SK-N-SH (cell line): ENCODE results near the gene FAM110A. TPM values are rescaled to one million over a fixed set of nuclear protein-coding genes. Genes with fewer than 3 reads are reported as not detected.

Experiments used
- CTCF ChIA-PET: fragments of 300-600, 350-600 bp; formaldehyde crosslinking; extraction: SDS; loops from one replicate; lab custom pipeline; 2021; lab: Yijun Ruan, JAX
- POLR2A ChIA-PET: fragments of 350-600 bp; sonication (Branson Sonifier 250); formaldehyde crosslinking; extraction: SDS; loops from one replicate; lab custom pipeline; 2020; ENCODE audit warnings: antibody characterized with exemption, inconsistent platforms; lab: Yijun Ruan, JAX
- DNase-seq: peaks from one replicate; pipeline ENCODE4 v3.0.0; 2012
- H2AFZ ChIP-seq: fragments of 200-600 bp; sonication (generic); 2 replicates; pipeline ENCODE4 v1.8.1; 2016; ENCODE audit warnings: antibody characterized with exemption, mild to moderate bottlenecking, low read depth
- H3F3A ChIP-seq: fragments of 200-600 bp; sonication (generic); replicated peaks from 2 replicates; pipeline ENCODE3; 2016; ENCODE audit warnings: antibody characterized with exemption, mild to moderate bottlenecking; ENCODE audit not compliant: insufficient read depth
- H3K27ac ChIP-seq, 2 experiments: fragments of 200-500 bp in 1 of 2; fragments of 200-600 bp in 1 of 2; sonication (Bioruptor generic) in 1 of 2; sonication (generic), shearing (Covaris generic) in 1 of 2; 2 replicates each; pipeline versions ENCODE4 v1.5.1 to v1.6.1; 2014 to 2016; ENCODE audit warnings: low read depth in 2 of 2, inconsistent platforms in 1 of 2, low read length in 1 of 2, mild to moderate bottlenecking in 1 of 2, mixed read lengths in 1 of 2
- H3K27me3 ChIP-seq: fragments of 200-600 bp; sonication (generic), shearing (Covaris generic); 2 replicates; pipeline ENCODE4 v1.6.1; 2016; ENCODE audit warnings: mixed run types; ENCODE audit not compliant: insufficient read depth
- H3K36me3 ChIP-seq, 2 experiments: fragments of 200-500 bp in 1 of 2; fragments of 200-600 bp in 1 of 2; sonication (Bioruptor generic) in 1 of 2; sonication (generic) in 1 of 2; replicated peaks in 1 of 2; 2 replicates each; pipeline versions ENCODE3 to v1.5.1; 2014 to 2016; ENCODE audit warnings: low read length in 1 of 2, mild to moderate bottlenecking in 1 of 2; ENCODE audit not compliant: insufficient read depth in 2 of 2, control insufficient read depth in 1 of 2
- H3K4me1 ChIP-seq, 2 experiments: fragments of 200-500 bp in 1 of 2; fragments of 200-600 bp in 1 of 2; sonication (Bioruptor generic) in 1 of 2; sonication (generic), shearing (Covaris generic) in 1 of 2; 2 replicates each; pipeline versions ENCODE4 v1.5.1 to v1.6.1; 2014 to 2016; ENCODE audit warnings: low read depth in 1 of 2, low read length in 1 of 2, mixed run types in 1 of 2; ENCODE audit not compliant: insufficient read depth in 2 of 2, control insufficient read depth in 1 of 2
- H3K4me2 ChIP-seq: fragments of 200-600 bp; sonication (generic), shearing (Covaris generic); 2 replicates; pipeline ENCODE4 v1.6.1; 2017; ENCODE audit warnings: mixed run types
- H3K4me3 ChIP-seq, 2 experiments: fragments of 200-500 bp in 1 of 2; fragments of 200-600 bp in 1 of 2; sonication (Bioruptor generic) in 1 of 2; sonication (generic), shearing (Covaris generic) in 1 of 2; 2 replicates each; pipeline versions ENCODE4 v1.5.1 to v1.8.1; 2014 to 2016; ENCODE audit warnings: low read depth in 2 of 2, inconsistent platforms in 1 of 2, low read length in 1 of 2, mild to moderate bottlenecking in 1 of 2, mixed read lengths in 1 of 2, moderate library complexity in 1 of 2
- H3K79me2 ChIP-seq: fragments of 200-600 bp; sonication (generic); 2 replicates; pipeline ENCODE4 v1.8.1; 2017; ENCODE audit warnings: mild to moderate bottlenecking; ENCODE audit not compliant: insufficient read depth
- H3K9ac ChIP-seq: fragments of 200-600 bp; sonication (generic); 2 replicates; pipeline ENCODE4 v1.6.1; 2017; ENCODE audit warnings: mixed run types
- H3K9me2 ChIP-seq: fragments of 200-600 bp; sonication (generic); 2 replicates; pipeline ENCODE4 v1.6.1; 2017; ENCODE audit warnings: mixed run types
- H3K9me3 ChIP-seq: fragments of 200-600 bp; sonication (generic); 2 replicates; pipeline ENCODE4 v1.6.1; 2017; ENCODE audit warnings: mixed run types, mild to moderate bottlenecking, moderate library complexity
- H4K20me1 ChIP-seq: fragments of 200-600 bp; sonication (generic); 2 replicates; pipeline ENCODE4 v1.6.1; 2017; ENCODE audit warnings: mild to moderate bottlenecking, mixed run types; ENCODE audit not compliant: insufficient read depth
- MEF2A ChIP-seq: IDR thresholded peaks from 2 replicates; pipeline ENCODE4 v1.4.0; 2012; ENCODE audit warnings: low read depth, borderline replicate concordance
- NRF1 ChIP-seq: IDR thresholded peaks from 2 replicates; pipeline ENCODE4 v1.6.1; 2012; ENCODE audit warnings: low read depth, mild to moderate bottlenecking, low read length
- POLR2AphosphoS5 ChIP-seq: IDR thresholded peaks from 2 replicates; pipeline ENCODE4 v1.6.1; 2012; ENCODE audit warnings: low read depth, low read length
- RCOR1 ChIP-seq: fragments of 150-350 bp; IDR thresholded peaks from 2 replicates; pipeline ENCODE4 v1.6.1; 2017; ENCODE audit warnings: antibody characterized with exemption, low read length
- RFX5 ChIP-seq: IDR thresholded peaks from 2 replicates; pipeline ENCODE4 v1.6.1; 2012; ENCODE audit warnings: mild to moderate bottlenecking, improper control_type of control experiment, low read length
- SIN3A ChIP-seq: IDR thresholded peaks from 2 replicates; pipeline ENCODE4 v1.6.1; 2012; ENCODE audit warnings: low read depth, mild to moderate bottlenecking, low read length, moderate library complexity, borderline replicate concordance
- TAF1 ChIP-seq: IDR thresholded peaks from 2 replicates; pipeline ENCODE4 v1.6.1; 2012; ENCODE audit warnings: low read depth, mild to moderate bottlenecking, low read length, moderate library complexity, borderline replicate concordance
- TEAD4 ChIP-seq: IDR thresholded peaks from 2 replicates; pipeline ENCODE4 v1.4.0; 2012; ENCODE audit warnings: mild to moderate bottlenecking, borderline replicate concordance; ENCODE audit not compliant: insufficient read depth
- YY1 ChIP-seq: IDR thresholded peaks from 2 replicates; pipeline ENCODE4 v1.4.0; 2012; ENCODE audit warnings: low read depth, mild to moderate bottlenecking
- WGBS: methylation state at CpG from one replicate; pipeline ENCODE4 v1.1.6; 2017; ENCODE audit warnings: low lambda C conversion rate; 5-methylcytosine and 5-hydroxymethylcytosine counted together
- polyA plus RNA-seq, 3 experiments: library from polyadenylated mRNA; depleted of rRNA; stranded (reverse); fragments of >200 nt; gene quantifications; 2 replicates each; pipeline ENCODE4 v1.2.3, GENCODE V29; 2012
- TF ChIP-seq, protein P1 (sequence below): IDR thresholded peaks from 2 replicates; pipeline ENCODE4 v1.4.0; 2012; ENCODE audit warnings: low read depth, borderline replicate concordance
- TF ChIP-seq, protein P2 (sequence below): fragments of 200-600 bp; sonication (generic); IDR thresholded peaks from 2 replicates; pipeline ENCODE4 v1.6.1; 2017; ENCODE audit warnings: antibody characterized with exemption, mild to moderate bottlenecking, moderate library complexity
- TF ChIP-seq, protein P3 (sequence below): IDR thresholded peaks from 2 replicates; pipeline ENCODE4 v1.6.1; 2012; ENCODE audit warnings: mild to moderate bottlenecking, low read depth, low read length, moderate library complexity

The FAM110A gene
- polyA plus RNA-seq, 1 of the 3 experiments (the other 2 are of a cell fraction): 3.8 TPM

DNA sequence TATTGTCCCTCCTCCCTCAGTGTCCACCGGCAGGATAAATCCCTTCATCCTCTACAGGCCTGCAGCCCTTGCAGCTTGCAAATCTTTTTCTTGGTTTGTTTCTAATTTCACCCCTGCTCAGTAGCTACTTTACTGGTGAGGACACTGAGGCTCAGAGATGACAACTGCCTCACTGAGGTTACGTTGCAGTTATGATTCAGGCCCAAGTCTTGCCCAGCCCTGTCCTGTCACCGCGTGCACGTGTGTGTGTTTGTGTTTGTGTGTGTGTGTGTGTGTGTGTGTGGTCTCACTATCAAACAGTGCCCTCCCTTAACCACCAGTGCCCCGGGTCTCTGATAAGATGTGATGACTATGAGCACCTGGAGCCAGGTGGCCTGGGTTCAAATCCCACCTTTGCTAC is 21.1 kb downstream of the FAM110A start:
- TF ChIP-seq TAF1 (no peak), POLR2AphosphoS5 (no peak), YY1 (no peak), NRF1 (no peak), RCOR1 (no peak), SIN3A (no peak), MEF2A (no peak), TEAD4 (no peak), RFX5 (no peak)
- TF ChIP-seq, protein P1, sequence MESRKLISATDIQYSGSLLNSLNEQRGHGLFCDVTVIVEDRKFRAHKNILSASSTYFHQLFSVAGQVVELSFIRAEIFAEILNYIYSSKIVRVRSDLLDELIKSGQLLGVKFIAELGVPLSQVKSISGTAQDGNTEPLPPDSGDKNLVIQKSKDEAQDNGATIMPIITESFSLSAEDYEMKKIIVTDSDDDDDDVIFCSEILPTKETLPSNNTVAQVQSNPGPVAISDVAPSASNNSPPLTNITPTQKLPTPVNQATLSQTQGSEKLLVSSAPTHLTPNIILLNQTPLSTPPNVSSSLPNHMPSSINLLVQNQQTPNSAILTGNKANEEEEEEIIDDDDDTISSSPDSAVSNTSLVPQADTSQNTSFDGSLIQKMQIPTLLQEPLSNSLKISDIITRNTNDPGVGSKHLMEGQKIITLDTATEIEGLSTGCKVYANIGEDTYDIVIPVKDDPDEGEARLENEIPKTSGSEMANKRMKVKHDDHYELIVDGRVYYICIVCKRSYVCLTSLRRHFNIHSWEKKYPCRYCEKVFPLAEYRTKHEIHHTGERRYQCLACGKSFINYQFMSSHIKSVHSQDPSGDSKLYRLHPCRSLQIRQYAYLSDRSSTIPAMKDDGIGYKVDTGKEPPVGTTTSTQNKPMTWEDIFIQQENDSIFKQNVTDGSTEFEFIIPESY: no peak
- TF ChIP-seq, protein P2, sequence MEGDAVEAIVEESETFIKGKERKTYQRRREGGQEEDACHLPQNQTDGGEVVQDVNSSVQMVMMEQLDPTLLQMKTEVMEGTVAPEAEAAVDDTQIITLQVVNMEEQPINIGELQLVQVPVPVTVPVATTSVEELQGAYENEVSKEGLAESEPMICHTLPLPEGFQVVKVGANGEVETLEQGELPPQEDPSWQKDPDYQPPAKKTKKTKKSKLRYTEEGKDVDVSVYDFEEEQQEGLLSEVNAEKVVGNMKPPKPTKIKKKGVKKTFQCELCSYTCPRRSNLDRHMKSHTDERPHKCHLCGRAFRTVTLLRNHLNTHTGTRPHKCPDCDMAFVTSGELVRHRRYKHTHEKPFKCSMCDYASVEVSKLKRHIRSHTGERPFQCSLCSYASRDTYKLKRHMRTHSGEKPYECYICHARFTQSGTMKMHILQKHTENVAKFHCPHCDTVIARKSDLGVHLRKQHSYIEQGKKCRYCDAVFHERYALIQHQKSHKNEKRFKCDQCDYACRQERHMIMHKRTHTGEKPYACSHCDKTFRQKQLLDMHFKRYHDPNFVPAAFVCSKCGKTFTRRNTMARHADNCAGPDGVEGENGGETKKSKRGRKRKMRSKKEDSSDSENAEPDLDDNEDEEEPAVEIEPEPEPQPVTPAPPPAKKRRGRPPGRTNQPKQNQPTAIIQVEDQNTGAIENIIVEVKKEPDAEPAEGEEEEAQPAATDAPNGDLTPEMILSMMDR: no peak
- TF ChIP-seq, protein P3, sequence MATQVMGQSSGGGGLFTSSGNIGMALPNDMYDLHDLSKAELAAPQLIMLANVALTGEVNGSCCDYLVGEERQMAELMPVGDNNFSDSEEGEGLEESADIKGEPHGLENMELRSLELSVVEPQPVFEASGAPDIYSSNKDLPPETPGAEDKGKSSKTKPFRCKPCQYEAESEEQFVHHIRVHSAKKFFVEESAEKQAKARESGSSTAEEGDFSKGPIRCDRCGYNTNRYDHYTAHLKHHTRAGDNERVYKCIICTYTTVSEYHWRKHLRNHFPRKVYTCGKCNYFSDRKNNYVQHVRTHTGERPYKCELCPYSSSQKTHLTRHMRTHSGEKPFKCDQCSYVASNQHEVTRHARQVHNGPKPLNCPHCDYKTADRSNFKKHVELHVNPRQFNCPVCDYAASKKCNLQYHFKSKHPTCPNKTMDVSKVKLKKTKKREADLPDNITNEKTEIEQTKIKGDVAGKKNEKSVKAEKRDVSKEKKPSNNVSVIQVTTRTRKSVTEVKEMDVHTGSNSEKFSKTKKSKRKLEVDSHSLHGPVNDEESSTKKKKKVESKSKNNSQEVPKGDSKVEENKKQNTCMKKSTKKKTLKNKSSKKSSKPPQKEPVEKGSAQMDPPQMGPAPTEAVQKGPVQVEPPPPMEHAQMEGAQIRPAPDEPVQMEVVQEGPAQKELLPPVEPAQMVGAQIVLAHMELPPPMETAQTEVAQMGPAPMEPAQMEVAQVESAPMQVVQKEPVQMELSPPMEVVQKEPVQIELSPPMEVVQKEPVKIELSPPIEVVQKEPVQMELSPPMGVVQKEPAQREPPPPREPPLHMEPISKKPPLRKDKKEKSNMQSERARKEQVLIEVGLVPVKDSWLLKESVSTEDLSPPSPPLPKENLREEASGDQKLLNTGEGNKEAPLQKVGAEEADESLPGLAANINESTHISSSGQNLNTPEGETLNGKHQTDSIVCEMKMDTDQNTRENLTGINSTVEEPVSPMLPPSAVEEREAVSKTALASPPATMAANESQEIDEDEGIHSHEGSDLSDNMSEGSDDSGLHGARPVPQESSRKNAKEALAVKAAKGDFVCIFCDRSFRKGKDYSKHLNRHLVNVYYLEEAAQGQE: no peak
- H2AFZ ChIP-seq: no peak overlapping the region
- H3F3A ChIP-seq: no peaks in the 10 kb centered on the region
- peaks cover 4 to 5% of the 10 kb centered on the region in 2 experiments; a peak in 3 of 4 replicates for H3K4me1 ChIP-seq
- WGBS: 81% methylated on average over 6 of the region's 6 CpGs
- no peaks in the 10 kb centered on the region for H3K27me3 ChIP-seq
- H3K4me2 ChIP-seq: no peak overlapping the region
- H3K36me3 ChIP-seq: no peaks in the 10 kb centered on the region
- H4K20me1 ChIP-seq: no peaks in the 10 kb centered on the region
- no peaks in the 10 kb centered on the region; the same call in none of the 2 replicates for H3K79me2 ChIP-seq
- POLR2A ChIA-PET: no interaction called here
- H3K27ac ChIP-seq: no peak overlapping the region
- no peaks in the 10 kb centered on the region for H3K9me3 ChIP-seq
- CTCF ChIA-PET: interaction anchor here (0.8 to 0.9 kb wide), 2 partner anchors 22 to 116 kb away, joined by 3 to 4 read pairs; no protein-coding TSS in a partner anchor
- H3K9ac ChIP-seq: no peak overlapping the region
- DNase-seq: no peak
- H3K9me2 ChIP-seq: no peaks in the 10 kb centered on the region
- no peak overlapping the region for H3K4me3 ChIP-seq
